GM19452 (cell line): ENCODE measurements around the gene NLGN4X.

Experiments
- ATAC-seq: cut with Tn5 transposase; IDR thresholded peaks from one replicate; pipeline ENCODE4 v1.9.1; 2021; ENCODE audit not compliant: unreplicated experiment

Gene NLGN4X

GRCh38 chrX:5876984-5877596 lies 351.6 kb downstream of the NLGN4X start:
- no peak for ATAC-seq

DNA sequence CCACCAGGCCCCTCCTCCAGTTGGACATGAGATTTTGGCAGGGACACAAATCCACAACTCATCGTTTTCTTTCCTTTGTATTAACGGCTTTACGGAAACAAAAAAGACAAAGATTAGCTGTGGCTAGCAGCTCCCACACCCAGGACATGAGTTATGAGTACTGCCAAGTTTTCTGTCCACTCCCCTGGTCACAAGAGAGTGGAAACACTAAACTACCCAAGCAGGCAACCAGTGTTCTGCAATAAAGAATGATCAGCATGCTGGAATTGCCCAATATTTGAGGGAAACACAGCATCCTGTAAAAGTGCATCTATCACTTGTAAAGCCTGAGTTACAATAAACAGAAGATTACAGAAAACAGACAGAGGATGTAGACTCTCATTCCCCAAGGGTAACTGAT lies 358.4 kb downstream of the NLGN4X start:
- no peak for ATAC-seq

- no peak for ATAC-seq
These were observed 358.9 kb downstream of the NLGN4X start for GRCh38 chrX:5869786-5870185.

GRCh38 chrX:5867778-5868177 lies 360.9 kb downstream of the NLGN4X start:
- ATAC-seq, result no peak

GRCh38 chrX:5857232-5857631 lies 371.4 kb downstream of the NLGN4X start:
- no peak for ATAC-seq

DNA sequence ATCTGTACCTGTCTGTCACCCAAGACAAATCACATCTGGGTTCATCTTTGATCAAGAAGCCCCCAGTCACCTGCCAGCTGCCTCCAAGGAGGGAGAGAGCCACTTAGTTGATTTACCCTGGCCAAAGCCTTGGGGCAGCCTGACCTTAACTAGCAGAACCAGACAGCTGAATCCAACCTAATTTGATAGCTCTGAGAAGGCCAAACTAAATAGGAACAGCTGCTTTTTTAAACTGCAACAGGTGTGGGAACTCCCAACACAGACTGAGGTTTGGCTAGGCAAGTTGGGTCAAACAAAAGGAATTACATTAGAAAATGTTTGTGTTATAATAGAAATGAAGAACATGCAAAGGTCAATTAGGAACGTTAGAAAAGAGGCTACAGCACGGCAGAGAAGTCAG lies 375.7 kb downstream of the NLGN4X start:
- ATAC-seq, result no peak

GRCh38 chrX:5842601-5843000 lies 386.1 kb downstream of the NLGN4X start:
- no peak for ATAC-seq
